ENCODE results near the gene ENAH. TPM values are rescaled to one million over a fixed set of nuclear protein-coding genes. Genes with fewer than 3 reads are reported as not detected.
"Not testable (repeated sequence)": the region's sequence is repeated elsewhere in the genome, so short reads cannot be mapped to it uniquely, and the experiment has no call there.

The ENAH gene
- total RNA-seq, 1 experiment from 2014 or later: 160 TPM

DNA sequence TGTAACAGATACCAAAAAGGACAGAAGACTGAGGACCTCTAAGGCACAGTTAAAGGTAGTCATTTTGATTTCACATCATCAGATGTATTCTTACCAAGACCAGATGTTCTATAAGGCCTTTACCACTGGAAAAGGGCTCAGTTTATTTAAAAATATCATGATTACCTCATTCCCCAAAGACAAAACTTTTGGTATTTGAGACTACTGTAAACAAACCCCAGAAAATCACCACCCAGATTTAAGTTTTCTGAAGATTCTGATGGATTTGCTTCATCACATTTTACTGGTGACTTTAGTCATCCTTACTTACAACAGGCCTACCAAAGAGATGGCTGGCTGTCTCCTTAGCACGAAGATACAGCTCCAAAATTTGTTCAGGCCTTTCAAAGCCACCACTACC, 8.3 kb downstream of the ENAH start:
- H3K27me3 ChIP-seq (ENCODE audit: control insufficient read depth, insufficient read depth, low read length): no peaks in the 10 kb centered on the region
- no peak for DNase-seq
- no peaks in the 10 kb centered on the region; the same call in 1 of the 2 replicates for H3K36me3 ChIP-seq (replicated peaks; ENCODE audit: control insufficient read depth, insufficient read depth, low read length)

DNA sequence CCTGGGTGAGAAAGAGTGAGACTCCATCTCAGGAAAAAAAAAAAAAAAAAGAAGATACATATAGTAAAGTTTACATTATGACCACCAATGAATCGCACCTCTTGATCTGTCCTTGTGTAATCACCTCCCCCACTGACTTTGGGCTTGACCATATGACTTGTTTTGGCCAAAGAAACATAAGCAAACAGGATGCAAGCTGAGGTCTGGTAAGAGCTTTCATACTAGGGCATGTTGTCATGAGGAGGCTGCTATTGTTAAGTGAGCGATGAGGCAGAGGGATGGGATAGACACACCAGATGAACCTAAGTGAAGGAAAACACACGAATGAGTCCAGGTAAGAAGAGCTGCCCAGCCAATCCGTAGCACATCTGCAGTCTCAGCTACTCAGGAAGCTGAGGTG, 10.7 kb downstream of the ENAH start:
- H3K36me3 ChIP-seq (replicated peaks; ENCODE audit: control insufficient read depth, insufficient read depth, low read length): no peaks in the 10 kb centered on the region; the same call in none of the 2 replicates
- no peak for DNase-seq
- no peak overlapping the region for H3K4me3 ChIP-seq (ENCODE audit: insufficient read depth, low read depth, low read length)
- H3K27me3 ChIP-seq (ENCODE audit: control insufficient read depth, insufficient read depth, low read length): no peaks in the 10 kb centered on the region

More for the DNA sequence above, 8.3 kb downstream of the ENAH start:
- H3K4me3 ChIP-seq (ENCODE audit: insufficient read depth, low read depth, low read length): no peak overlapping the region

DNA sequence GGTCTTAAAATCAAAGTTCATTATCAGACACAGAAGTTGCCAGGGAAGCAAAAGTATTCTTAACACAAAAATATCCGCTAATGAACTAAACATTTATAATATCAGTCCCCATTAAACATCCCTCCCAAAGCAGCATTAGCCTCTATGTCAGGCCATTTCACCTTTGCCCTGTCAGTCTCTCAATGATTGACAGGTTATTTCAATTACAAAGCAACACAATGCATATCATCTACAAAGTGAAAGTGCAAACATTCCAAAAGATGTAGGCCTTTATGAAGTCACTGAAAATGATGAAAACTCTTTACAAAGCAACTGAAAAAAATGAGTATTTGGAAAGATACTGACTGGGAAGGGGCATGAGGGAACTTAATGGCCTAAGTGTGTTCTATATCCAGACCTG, 14.1 kb downstream of the ENAH start:
- H3K36me3 ChIP-seq (replicated peaks; ENCODE audit: control insufficient read depth, insufficient read depth, low read length): no peaks in the 10 kb centered on the region; the same call in none of the 2 replicates
- no peaks in the 10 kb centered on the region for H3K27me3 ChIP-seq (ENCODE audit: control insufficient read depth, insufficient read depth, low read length)

DNA sequence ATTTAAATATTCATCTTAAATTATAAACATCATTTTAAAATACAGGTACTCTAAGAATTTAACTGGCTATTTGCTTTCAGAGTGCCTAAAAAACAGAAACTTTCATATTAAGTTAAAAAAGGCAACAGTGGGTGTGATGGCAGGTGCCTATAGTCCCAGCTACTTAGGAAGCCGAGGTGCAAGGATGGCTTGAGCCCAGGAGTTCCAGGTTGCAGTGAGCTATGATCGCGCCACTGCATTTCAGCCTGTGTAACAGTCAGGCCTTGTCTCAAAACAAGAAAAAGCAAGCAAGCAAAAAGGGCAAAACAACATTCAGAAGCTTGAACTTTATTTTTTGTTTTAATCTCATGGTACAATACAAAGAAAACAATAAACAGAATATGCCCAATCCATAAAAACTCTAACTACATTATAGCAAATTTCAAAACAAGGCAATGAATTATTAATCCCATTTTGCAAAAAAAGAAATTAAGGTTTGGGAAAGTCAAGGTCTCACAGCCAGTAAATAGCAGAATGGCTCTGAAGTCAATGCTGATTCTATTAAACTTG, 15.2 kb downstream of the ENAH start:
- DNase-seq: no peak
- no peaks in the 10 kb centered on the region; the same call in none of the 2 replicates for H3K36me3 ChIP-seq (replicated peaks; ENCODE audit: control insufficient read depth, insufficient read depth, low read length)
- no peaks in the 10 kb centered on the region for H3K27me3 ChIP-seq (ENCODE audit: control insufficient read depth, insufficient read depth, low read length)
- no peak overlapping the region for H3K4me3 ChIP-seq (ENCODE audit: insufficient read depth, low read depth, low read length)

More for the DNA sequence above, 14.1 kb downstream of the ENAH start:
- DNase-seq: no peak
- no peak overlapping the region for H3K4me3 ChIP-seq (ENCODE audit: insufficient read depth, low read depth, low read length)

DNA sequence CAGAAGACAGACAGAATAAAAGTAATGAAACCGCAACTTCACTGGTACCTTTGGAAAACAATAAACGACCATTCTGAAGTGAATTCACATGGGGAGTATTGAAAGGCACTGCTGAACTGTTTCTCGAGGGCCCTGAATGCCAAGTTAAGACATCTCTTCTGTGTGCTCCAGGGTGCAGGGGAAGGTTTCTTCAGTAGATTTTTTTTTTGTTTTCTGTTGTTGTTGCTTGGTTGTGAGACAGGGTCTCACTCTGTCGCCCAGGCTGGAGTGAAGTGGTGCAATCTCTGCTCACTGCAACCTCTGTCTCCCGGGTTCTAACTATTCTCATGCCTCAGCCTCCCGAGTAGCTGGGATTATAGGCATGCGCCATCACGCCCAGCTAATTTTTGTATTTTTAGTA, 15.9 kb downstream of the ENAH start:
- not testable (repeated sequence) for H3K4me3 ChIP-seq (ENCODE audit: insufficient read depth, low read depth, low read length); DNase-seq; H3K27me3 ChIP-seq (ENCODE audit: control insufficient read depth, insufficient read depth, low read length); H3K36me3 ChIP-seq (replicated peaks; ENCODE audit: control insufficient read depth, insufficient read depth, low read length)

DNA sequence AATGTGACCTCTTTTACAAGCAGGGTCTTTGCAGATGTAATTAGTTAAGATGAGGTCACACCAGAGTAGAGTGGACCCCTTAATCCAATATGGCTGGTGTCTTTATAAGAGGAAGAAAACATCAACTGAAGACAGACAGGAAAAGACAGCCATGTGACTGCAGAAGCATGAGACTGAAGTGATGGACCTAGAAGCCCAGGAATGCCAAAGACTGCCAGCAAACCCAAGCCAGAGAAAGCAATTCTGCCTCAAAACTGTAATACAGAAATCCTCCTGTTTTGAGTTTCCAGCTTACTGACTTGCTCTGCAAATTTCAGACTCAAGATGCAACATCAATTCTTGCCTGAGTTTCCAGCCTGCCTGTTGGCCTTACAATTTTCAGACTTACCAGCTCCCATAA, 17.3 kb downstream of the ENAH start:
- no peaks in the 10 kb centered on the region; the same call in none of the 2 replicates for H3K36me3 ChIP-seq (replicated peaks; ENCODE audit: control insufficient read depth, insufficient read depth, low read length)
- H3K4me3 ChIP-seq (ENCODE audit: insufficient read depth, low read depth, low read length): no peak overlapping the region

GRCh38 chr1:225632836-225633235, 20.1 kb downstream of the ENAH start:
- not testable (repeated sequence) for H3K4me3 ChIP-seq (ENCODE audit: insufficient read depth, low read depth, low read length); H3K36me3 ChIP-seq (replicated peaks; ENCODE audit: control insufficient read depth, insufficient read depth, low read length); DNase-seq; H3K27me3 ChIP-seq (ENCODE audit: control insufficient read depth, insufficient read depth, low read length)

More for the DNA sequence above, 17.3 kb downstream of the ENAH start:
- DNase-seq: no peak
- no peaks in the 10 kb centered on the region for H3K27me3 ChIP-seq (ENCODE audit: control insufficient read depth, insufficient read depth, low read length)

- H3K27me3 ChIP-seq (ENCODE audit: control insufficient read depth, insufficient read depth, low read length): no peaks in the 10 kb centered on the region
- no peak for DNase-seq
- H3K36me3 ChIP-seq (replicated peaks; ENCODE audit: control insufficient read depth, insufficient read depth, low read length): no peaks in the 10 kb centered on the region
- no peak overlapping the region for H3K4me3 ChIP-seq (ENCODE audit: insufficient read depth, low read depth, low read length)
Measured at GRCh38 chr1:225631021-225631663, 21.8 kb downstream of the ENAH start.

DNA sequence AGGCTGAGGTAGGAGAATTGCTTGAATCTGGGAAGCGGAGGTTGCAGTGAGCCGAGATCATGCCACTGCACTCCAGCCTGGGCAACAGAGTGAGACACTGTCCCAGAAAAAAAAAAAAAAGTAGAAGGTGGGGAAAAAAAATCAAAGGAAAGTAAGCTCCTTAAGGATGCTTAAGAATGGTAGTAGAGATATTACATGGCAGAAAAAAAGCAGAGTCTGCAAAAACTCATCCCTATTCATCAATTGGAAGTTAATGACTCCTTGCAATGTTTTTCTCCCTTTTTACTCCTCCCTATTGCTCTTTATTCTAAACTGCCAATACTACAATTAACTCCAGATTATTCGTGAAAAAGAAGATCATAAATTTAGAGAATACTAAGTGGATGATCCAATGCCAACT, 23.4 kb downstream of the ENAH start:
- Histone ChIP-seq H3K4me3 (ENCODE audit: insufficient read depth, low read depth, low read length) (no peak overlapping the region), H3K27me3 (ENCODE audit: control insufficient read depth, insufficient read depth, low read length) (no peaks in the 10 kb centered on the region), H3K36me3 (replicated peaks; ENCODE audit: control insufficient read depth, insufficient read depth, low read length) (no peaks in the 10 kb centered on the region)
- DNase-seq: no peak

DNA sequence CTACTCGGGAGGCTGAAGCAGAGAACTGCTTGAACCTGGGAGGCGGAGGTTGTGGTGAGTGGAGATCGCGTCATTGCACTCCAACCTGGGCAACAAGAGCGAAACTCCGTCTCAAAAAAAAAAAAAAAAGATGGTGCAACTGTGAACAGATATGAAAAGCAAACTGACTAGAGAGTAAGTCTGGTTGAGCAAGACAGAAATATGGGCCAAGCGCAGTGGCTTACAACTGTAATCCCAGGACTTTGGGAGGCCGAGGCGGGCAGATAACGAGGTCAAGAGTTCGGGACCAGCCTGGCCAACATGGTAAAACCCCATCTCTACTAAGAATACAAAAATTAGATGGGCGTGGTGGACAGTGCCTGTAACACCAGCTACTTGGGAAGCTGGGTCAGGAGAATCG, 24.1 kb downstream of the ENAH start:
- H3K36me3 ChIP-seq (replicated peaks; ENCODE audit: control insufficient read depth, insufficient read depth, low read length); H3K4me3 ChIP-seq (ENCODE audit: insufficient read depth, low read depth, low read length); DNase-seq; H3K27me3 ChIP-seq (ENCODE audit: control insufficient read depth, insufficient read depth, low read length): not testable (repeated sequence)

GRCh38 chr1:225627304-225627947, 25.5 kb downstream of the ENAH start:
- Histone ChIP-seq H3K4me3 (ENCODE audit: insufficient read depth, low read depth, low read length) (no peak overlapping the region), H3K36me3 (replicated peaks; ENCODE audit: control insufficient read depth, insufficient read depth, low read length) (no peaks in the 10 kb centered on the region; the same call in 1 of the 2 replicates), H3K27me3 (ENCODE audit: control insufficient read depth, insufficient read depth, low read length) (no peaks in the 10 kb centered on the region)
- DNase-seq: no peak

GRCh38 chr1:225626698-225627097, 26.2 kb downstream of the ENAH start:
- Histone ChIP-seq H3K27me3 (ENCODE audit: control insufficient read depth, insufficient read depth, low read length) (no peaks in the 10 kb centered on the region), H3K4me3 (ENCODE audit: insufficient read depth, low read depth, low read length) (no peak overlapping the region)
- no peak for DNase-seq

GRCh38 chr1:225617956-225618355, 35.0 kb downstream of the ENAH start:
- DNase-seq: no peak
- Histone ChIP-seq H3K36me3 (replicated peaks; ENCODE audit: control insufficient read depth, insufficient read depth, low read length) (no peaks in the 10 kb centered on the region; the same call in 1 of the 2 replicates), H3K4me3 (ENCODE audit: insufficient read depth, low read depth, low read length) (no peak overlapping the region), H3K27me3 (ENCODE audit: control insufficient read depth, insufficient read depth, low read length) (no peaks in the 10 kb centered on the region)

More at GRCh38 chr1:225626698-225627097, 26.2 kb downstream of the ENAH start:
- H3K36me3 ChIP-seq (replicated peaks; ENCODE audit: control insufficient read depth, insufficient read depth, low read length): no peaks in the 10 kb centered on the region; the same call in 1 of the 2 replicates

GRCh38 chr1:225617479-225617878, 35.4 kb downstream of the ENAH start:
- DNase-seq: no peak
- no peaks in the 10 kb centered on the region for H3K27me3 ChIP-seq (ENCODE audit: control insufficient read depth, insufficient read depth, low read length)
- H3K4me3 ChIP-seq (ENCODE audit: insufficient read depth, low read depth, low read length): no peak overlapping the region
- no peaks in the 10 kb centered on the region; the same call in 1 of the 2 replicates for H3K36me3 ChIP-seq (replicated peaks; ENCODE audit: control insufficient read depth, insufficient read depth, low read length)

GRCh38 chr1:225615403-225615790, 37.5 kb downstream of the ENAH start:
- not testable (repeated sequence) for H3K36me3 ChIP-seq (replicated peaks; ENCODE audit: control insufficient read depth, insufficient read depth, low read length); DNase-seq; H3K4me3 ChIP-seq (ENCODE audit: insufficient read depth, low read depth, low read length); H3K27me3 ChIP-seq (ENCODE audit: control insufficient read depth, insufficient read depth, low read length)
